Omental fat pad (tissue), 4 donors: ENCODE data around the gene SPATS2. TPM values are rescaled to one million over a fixed set of nuclear protein-coding genes. Genes with fewer than 3 reads are reported as not detected.

ENCODE experiments used
- ATAC-seq: fragments of 150-250 bp; one replicate; pipeline ENCODE4 v1.9.1; 2016; ENCODE audit warnings: mild to moderate bottlenecking, moderate library complexity; ENCODE audit not compliant: low FRiP score
- DNase-seq: peaks from one replicate; pipeline ENCODE4 v3.0.0-alpha.2; 2019; ENCODE audit warnings: low spot score
- total RNA-seq, 4 donors: library from RNA; depleted of rRNA; stranded (reverse); fragments of >200 nt; gene quantifications; one replicate each; pipeline ENCODE4 v1.1.0, GENCODE V29; 2016
- TF ChIP-seq, protein P1 (sequence below), 3 donors: fragments of 450-650 bp; IDR thresholded peaks; one replicate each; pipeline ENCODE4 v1.5.1; 2016 to 2017; ENCODE audit warnings: antibody characterized with exemption in 3 of 3, mild to moderate bottlenecking in 3 of 3, moderate library complexity in 2 of 3

The SPATS2 gene
- total RNA-seq, 4 donors from 2014 or later = 8.0 to 16.2 (median 9.7) TPM

DNA sequence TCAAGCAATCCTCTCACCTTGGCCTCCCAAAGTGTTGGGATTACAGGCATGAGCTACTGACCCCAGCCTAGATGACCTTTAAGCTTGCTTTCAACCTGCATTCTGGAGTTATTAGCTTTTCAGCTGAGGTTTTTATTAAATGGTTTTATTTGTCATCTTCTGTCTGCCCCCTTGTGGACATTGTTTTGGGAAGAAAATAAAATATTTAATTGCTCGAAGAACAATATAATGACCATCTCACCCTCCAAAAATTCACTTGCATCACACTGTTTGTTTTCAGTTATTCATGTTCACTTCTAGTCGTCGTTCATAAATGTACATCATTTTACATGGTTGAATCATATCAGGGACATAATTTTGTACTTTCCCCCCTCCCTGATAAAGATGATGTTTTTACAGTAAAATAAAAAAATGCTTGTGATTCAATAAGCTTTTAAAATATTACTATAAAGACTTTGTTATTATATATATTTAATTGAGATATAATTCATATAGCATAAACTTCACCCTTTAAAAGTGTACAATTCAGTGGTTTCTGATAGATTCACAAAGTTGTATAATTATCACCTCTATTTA lies 10.1 kb upstream of the SPATS2 start:
- TF ChIP-seq, protein P1, sequence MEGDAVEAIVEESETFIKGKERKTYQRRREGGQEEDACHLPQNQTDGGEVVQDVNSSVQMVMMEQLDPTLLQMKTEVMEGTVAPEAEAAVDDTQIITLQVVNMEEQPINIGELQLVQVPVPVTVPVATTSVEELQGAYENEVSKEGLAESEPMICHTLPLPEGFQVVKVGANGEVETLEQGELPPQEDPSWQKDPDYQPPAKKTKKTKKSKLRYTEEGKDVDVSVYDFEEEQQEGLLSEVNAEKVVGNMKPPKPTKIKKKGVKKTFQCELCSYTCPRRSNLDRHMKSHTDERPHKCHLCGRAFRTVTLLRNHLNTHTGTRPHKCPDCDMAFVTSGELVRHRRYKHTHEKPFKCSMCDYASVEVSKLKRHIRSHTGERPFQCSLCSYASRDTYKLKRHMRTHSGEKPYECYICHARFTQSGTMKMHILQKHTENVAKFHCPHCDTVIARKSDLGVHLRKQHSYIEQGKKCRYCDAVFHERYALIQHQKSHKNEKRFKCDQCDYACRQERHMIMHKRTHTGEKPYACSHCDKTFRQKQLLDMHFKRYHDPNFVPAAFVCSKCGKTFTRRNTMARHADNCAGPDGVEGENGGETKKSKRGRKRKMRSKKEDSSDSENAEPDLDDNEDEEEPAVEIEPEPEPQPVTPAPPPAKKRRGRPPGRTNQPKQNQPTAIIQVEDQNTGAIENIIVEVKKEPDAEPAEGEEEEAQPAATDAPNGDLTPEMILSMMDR (IDR thresholded peaks at IDR 0.05) = peak in 1 of 3 donors; percentile 11
- ATAC-seq (peak; percentile 57), DNase-seq (no peak)

DNA sequence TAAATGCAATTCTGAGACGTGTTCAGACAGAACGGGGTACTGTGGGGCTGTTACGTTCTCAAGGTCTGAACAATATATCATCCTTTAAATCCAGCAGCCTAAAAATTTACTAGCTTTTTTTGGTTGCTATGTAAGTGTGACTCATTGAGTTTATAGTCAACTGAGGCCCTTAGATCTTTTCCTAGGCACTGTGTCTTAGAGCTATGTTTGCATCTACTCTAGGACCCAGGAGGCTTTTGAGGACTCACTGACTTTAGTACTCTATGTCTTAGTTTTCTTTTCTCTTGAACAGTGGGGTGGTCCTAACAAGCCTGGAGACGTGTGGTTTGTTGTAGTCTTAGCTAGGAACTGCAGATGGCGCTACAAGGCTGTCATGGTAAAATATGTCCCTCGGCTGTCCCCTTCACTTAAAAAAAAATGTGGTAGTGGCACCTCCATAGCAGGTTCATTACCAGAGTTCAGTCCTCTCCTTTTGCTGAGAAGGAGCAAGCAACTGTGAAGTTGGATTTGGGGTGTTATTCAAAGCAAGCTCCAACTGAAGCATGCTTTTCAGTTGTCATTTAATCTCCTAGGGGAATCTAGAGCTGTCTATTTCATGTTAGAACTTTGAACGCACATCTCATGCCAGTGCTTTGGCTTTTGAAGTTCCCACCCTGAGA lies 8.7 kb upstream of the SPATS2 start:
- no peak for ATAC-seq
- TF ChIP-seq, protein P1 (IDR thresholded peaks at IDR 0.05) = peak in 1 of 3 donors; percentile 36
- no peak for DNase-seq

DNA sequence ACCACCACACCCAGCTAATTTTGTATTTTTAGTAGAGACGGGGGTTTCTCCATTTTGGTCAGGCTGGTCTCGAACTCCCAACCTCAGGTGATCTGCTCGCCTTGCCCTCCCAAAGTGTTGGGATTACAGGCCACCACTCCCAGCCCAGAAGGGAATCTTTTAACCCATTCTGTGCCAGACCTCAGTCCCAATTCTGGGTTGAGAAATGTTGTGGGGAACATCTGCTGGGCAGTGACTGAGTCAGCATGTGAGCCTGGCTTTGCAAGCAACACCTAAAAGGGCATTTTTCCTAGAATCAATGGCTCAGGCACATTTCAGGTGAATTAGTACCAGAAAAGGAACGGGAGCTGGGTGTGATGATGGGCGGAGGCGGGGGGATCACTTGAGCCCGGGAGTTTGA lies 7.6 kb upstream of the SPATS2 start:
- DNase-seq = no peak
- ATAC-seq = no peak
- TF ChIP-seq, protein P1 (IDR thresholded peaks at IDR 0.05) = no peak

DNA sequence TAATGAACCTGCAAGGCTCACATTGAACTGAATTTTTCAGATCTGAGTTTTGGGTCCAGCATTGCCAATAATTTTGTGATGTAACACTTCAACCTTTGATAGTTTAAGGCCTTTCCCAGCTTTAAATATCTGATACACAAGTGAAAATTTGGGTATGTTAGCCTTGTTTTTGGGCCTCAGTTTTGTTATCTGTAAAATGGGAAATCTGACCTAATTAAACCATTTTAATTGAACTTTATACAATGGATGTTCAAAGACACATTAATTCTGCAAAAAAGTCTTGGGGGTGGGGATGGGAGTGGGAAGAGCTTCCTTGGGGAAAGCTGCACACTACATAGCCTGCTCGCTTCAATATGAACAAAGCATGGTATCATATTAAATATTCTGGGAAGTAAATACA lies 5.2 kb upstream of the SPATS2 start:
- TF ChIP-seq, protein P1 (IDR thresholded peaks at IDR 0.05) = no peak
- DNase-seq (no peak), ATAC-seq (no peak)

DNA sequence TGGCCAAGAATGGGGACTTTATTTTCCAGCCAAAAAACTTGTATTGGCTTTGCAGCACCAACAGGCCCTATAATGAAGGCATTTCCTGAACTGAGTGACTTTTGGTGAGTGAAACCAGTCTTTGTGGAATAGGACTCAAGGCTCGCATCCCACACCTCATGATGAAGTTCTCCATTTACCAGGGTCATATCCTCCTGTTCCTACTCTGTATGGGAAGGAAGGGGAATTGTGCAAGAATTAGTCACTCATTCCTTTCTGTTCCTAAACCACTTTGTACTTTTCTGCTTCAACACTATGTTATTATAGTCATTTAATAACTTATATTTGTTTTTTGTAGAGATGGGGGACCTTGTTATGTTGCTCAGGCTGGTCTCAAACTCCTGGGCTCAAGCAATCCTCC lies 2.3 kb upstream of the SPATS2 start:
- TF ChIP-seq, protein P1 (IDR thresholded peaks at IDR 0.05) = no peak
- no peak for ATAC-seq
- DNase-seq = no peak

DNA sequence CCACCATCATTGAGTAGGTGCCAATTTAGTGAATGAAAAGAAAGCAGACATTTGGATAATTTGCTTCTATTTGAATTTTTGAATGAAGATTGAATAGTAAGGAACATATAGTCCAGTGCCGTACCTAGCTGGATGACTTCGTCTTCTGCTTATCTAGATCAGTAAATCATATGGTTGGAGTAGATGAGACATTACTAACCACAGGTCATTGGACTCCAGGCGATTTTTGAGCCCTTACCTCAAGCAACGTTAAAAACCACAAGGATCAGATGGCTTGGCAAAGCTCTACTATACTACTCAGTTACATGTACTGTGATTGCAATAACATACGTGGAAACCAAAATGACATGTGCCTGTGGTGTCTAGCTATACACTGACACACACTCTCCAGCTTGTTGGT lies 1.7 kb upstream of the SPATS2 start:
- no peak for DNase-seq
- TF ChIP-seq, protein P1 (IDR thresholded peaks at IDR 0.05) = no peak
- no peak for ATAC-seq

DNA sequence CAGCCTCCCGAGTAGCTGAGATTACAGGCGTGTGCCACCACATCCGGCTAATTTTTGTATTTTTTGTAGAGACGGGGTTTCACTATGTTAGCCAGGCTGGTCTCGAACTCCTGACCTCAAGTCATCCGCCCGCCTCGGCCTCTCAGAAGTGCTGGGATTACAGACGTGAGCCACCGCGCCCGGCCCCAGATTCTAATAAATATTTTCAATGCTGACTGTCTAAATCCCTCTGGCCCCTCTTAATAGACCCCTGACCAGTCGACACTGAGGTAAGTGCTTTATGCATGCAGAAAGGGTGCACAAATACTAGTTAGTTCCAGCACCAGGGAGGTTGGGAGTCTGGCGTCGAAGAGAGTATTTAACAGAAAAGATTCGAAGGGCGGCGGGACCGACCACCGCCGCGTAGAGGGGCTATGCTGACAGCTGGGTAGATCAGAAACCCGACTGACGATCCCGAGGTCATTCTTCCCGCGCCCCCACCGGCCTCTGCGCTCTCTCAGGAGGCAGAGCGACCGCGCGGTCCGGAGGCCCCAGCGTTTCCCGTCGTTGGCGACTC lies 1.1 kb upstream of the SPATS2 start:
- peak; percentile 19 for ATAC-seq

More for the DNA sequence above, 1.1 kb upstream of the SPATS2 start:
- no peak for DNase-seq
- TF ChIP-seq, protein P1 (IDR thresholded peaks at IDR 0.05) = no peak
